CD4-positive, alpha-beta T cell treated with Interleukin-4 for 1 hour (primary cell): ENCODE measurements around the gene PRDX1.
"Not testable (repeated sequence)": the region's sequence is repeated elsewhere in the genome, so short reads cannot be mapped to it uniquely, and the experiment has no call there.

Source experiments
- DNase-seq, 2 donors: peaks; one replicate each; pipeline ENCODE4 v3.0.0-alpha.2; 2020 to 2022

The PRDX1 gene

GRCh38 chr1:45535988-45536766, 14.5 kb upstream of the PRDX1 start:
- DNase-seq: no peak

GRCh38 chr1:45531873-45532272, 10.2 kb upstream of the PRDX1 start:
- DNase-seq: no peak

- no peak for DNase-seq
Observed at GRCh38 chr1:45530632-45531135, 9.0 kb upstream of the PRDX1 start.

GRCh38 chr1:45526135-45526644, 4.5 kb upstream of the PRDX1 start:
- DNase-seq: no peak

- DNase-seq: not testable (repeated sequence)
Observed at GRCh38 chr1:45523975-45524374, 2.3 kb upstream of the PRDX1 start.

- not testable (repeated sequence) for DNase-seq
Observed at GRCh38 chr1:45523516-45523915, 1.8 kb upstream of the PRDX1 start.

GRCh38 chr1:45522324-45523104, 830 bp upstream of the PRDX1 start:
- no peak for DNase-seq

- not testable (repeated sequence) for DNase-seq
Observed at GRCh38 chr1:45519774-45520173, 1.9 kb downstream of the PRDX1 start.

GRCh38 chr1:45518910-45519309, 2.8 kb downstream of the PRDX1 start:
- DNase-seq: no peak

GRCh38 chr1:45518366-45518765, 3.3 kb downstream of the PRDX1 start:
- DNase-seq: not testable (repeated sequence)

- DNase-seq: no peak
Observed at GRCh38 chr1:45516465-45516864, 5.2 kb downstream of the PRDX1 start.

- DNase-seq: no peak
Observed at GRCh38 chr1:45516036-45516435, 5.6 kb downstream of the PRDX1 start.

- not testable (repeated sequence) for DNase-seq
Observed at GRCh38 chr1:45513532-45514260, 8.0 kb downstream of the PRDX1 start.

- peak; percentile 66 to 68 for DNase-seq
Observed at GRCh38 chr1:45512641-45513054, 9.0 kb downstream of the PRDX1 start.

GRCh38 chr1:45510972-45511527, 10.6 kb downstream of the PRDX1 start:
- DNase-seq: no peak

GRCh38 chr1:45510036-45510971, 11.4 kb downstream of the PRDX1 start:
- DNase-seq: no peak

GRCh38 chr1:45508295-45509151, 13.2 kb downstream of the PRDX1 start:
- no peak for DNase-seq

GRCh38 chr1:45507893-45508292, 13.8 kb downstream of the PRDX1 start:
- no peak for DNase-seq

GRCh38 chr1:45507195-45507594, 14.5 kb downstream of the PRDX1 start:
- DNase-seq: no peak
